Tibial artery (tissue), 4 donors: ENCODE data around the gene ACHE.
"Not testable (repeated sequence)": the region's sequence is repeated elsewhere in the genome, so short reads cannot be mapped to it uniquely, and the experiment has no call there.

Source experiments
- DNase-seq, 2 donors: peaks; one replicate each; pipeline ENCODE4 v3.0.0-alpha.2; 2019
- H3K27ac ChIP-seq, 2 donors: fragments of 200-600 bp; sonication (generic) in 1 of 2; 1 replicate in 1 of 2; 2 replicates in 1 of 2; pipeline ENCODE4 v1.5.1; 2018 to 2019; ENCODE audit warnings: mild to moderate bottlenecking in 1 of 2
- H3K27me3 ChIP-seq, 2 donors: fragments of 200-600 bp; sonication (generic) in 1 of 2; one replicate each; pipeline versions ENCODE4 v1.5.1 to v1.6.0; 2016 to 2019
- H3K36me3 ChIP-seq, 3 donors: fragments of 200-600 bp; sonication (generic) in 2 of 3; one replicate each; pipeline ENCODE4 v1.5.1; 2016 to 2019; ENCODE audit warnings: mild to moderate bottlenecking in 2 of 3
- H3K4me1 ChIP-seq, 4 donors: fragments of 200-600 bp; sonication (generic) in 2 of 4; 1 replicate in 3 of 4; 2 replicates in 1 of 4; pipeline ENCODE4 v1.5.1; 2016 to 2019
- H3K4me3 ChIP-seq, 2 donors: fragments of 200-600 bp; sonication (generic) in 1 of 2; 1 replicate in 1 of 2; 2 replicates in 1 of 2; pipeline ENCODE4 v1.5.1; 2018 to 2019; ENCODE audit warnings: mild to moderate bottlenecking in 2 of 2
- H3K9me3 ChIP-seq, 3 donors: fragments of 200-600 bp; sonication (generic) in 1 of 3; one replicate each; pipeline ENCODE4 v1.5.1; 2016 to 2019
- CTCF ChIP-seq, 2 experiments: fragments of 200-600 bp in 1 of 2; fragments of 450-650 bp in 1 of 2; IDR thresholded peaks; one replicate each; pipeline ENCODE4 v1.5.1; 2017 to 2019; ENCODE audit warnings: antibody characterized with exemption in 2 of 2, mild to moderate bottlenecking in 1 of 2, moderate library complexity in 1 of 2
- intact Hi-C: fragments of 100-400 bp; cut with DNase I; formaldehyde crosslinking; loops from one replicate; pipeline ENCODE4 v1.15.0; 2023; ENCODE audit warnings: low total_unique reads

ACHE gene

GRCh38 chr7:100933734-100934133 is 38.0 kb upstream of the ACHE start:
- H3K4me3 ChIP-seq, result no peak overlapping the region
- TF ChIP-seq CTCF (IDR thresholded peaks at IDR 0.05), result no peak
- H3K36me3 ChIP-seq, result no peaks in the 10 kb centered on the region
- H3K4me1 ChIP-seq, result peaks cover 0 to 4% (median 0%) of the 10 kb centered on the region in 4 donors
- no peak overlapping the region for H3K27ac ChIP-seq
- H3K27me3 ChIP-seq, result no peaks in the 10 kb centered on the region
- no peak for DNase-seq
- H3K9me3 ChIP-seq, result no peaks in the 10 kb centered on the region
- intact Hi-C loops, result no loop called here

GRCh38 chr7:100929808-100930174 is 34.1 kb upstream of the ACHE start:
- Histone ChIP-seq H3K9me3 (no peaks in the 10 kb centered on the region), H3K4me3 (no peak overlapping the region), H3K4me1 (peaks cover 0 to 4% (median 0%) of the 10 kb centered on the region in 4 donors), H3K27me3 (no peaks in the 10 kb centered on the region), H3K27ac (no peak overlapping the region), H3K36me3 (no peaks in the 10 kb centered on the region)
- TF ChIP-seq CTCF (IDR thresholded peaks at IDR 0.05), result no peak
- DNase-seq, result no peak
- intact Hi-C loops, result no loop called here

- intact Hi-C loops, H3K9me3 ChIP-seq, H3K36me3 ChIP-seq, H3K4me1 ChIP-seq, H3K27me3 ChIP-seq, H3K27ac ChIP-seq, H3K4me3 ChIP-seq, DNase-seq: not testable (repeated sequence)
These were observed 27.9 kb upstream of the ACHE start for GRCh38 chr7:100923616-100924015.

GRCh38 chr7:100921039-100921438 is 25.4 kb upstream of the ACHE start:
- peaks cover 0 to 21% of the 10 kb centered on the region in 2 donors for H3K27me3 ChIP-seq
- no peak for DNase-seq
- H3K9me3 ChIP-seq, result no peaks in the 10 kb centered on the region
- intact Hi-C loops, result no loop called here
- H3K4me3 ChIP-seq, result no peak overlapping the region
- H3K4me1 ChIP-seq, result no peaks in the 10 kb centered on the region
- no peak overlapping the region for H3K27ac ChIP-seq
- H3K36me3 ChIP-seq, result no peaks in the 10 kb centered on the region
- TF ChIP-seq CTCF (IDR thresholded peaks at IDR 0.05), result no peak

GRCh38 chr7:100919779-100920437 is 24.2 kb upstream of the ACHE start:
- intact Hi-C loops, DNase-seq, H3K4me1 ChIP-seq, H3K36me3 ChIP-seq, H3K9me3 ChIP-seq, H3K4me3 ChIP-seq, H3K27ac ChIP-seq: not testable (repeated sequence)
- peaks cover 0 to 28% of the 10 kb centered on the region in 2 donors for H3K27me3 ChIP-seq

- H3K4me3 ChIP-seq, H3K36me3 ChIP-seq, H3K4me1 ChIP-seq, H3K9me3 ChIP-seq, intact Hi-C loops, H3K27ac ChIP-seq, DNase-seq: not testable (repeated sequence)
- H3K27me3 ChIP-seq, result peaks cover 0 to 32% of the 10 kb centered on the region in 2 donors
These were observed 23.6 kb upstream of the ACHE start for GRCh38 chr7:100919335-100919734.

GRCh38 chr7:100914879-100915447 is 19.3 kb upstream of the ACHE start:
- H3K4me3 ChIP-seq, result no peak overlapping the region
- DNase-seq, result no peak
- H3K9me3 ChIP-seq, result no peaks in the 10 kb centered on the region
- intact Hi-C loops, result no loop called here
- H3K4me1 ChIP-seq, result no peaks in the 10 kb centered on the region
- no peak overlapping the region for H3K27ac ChIP-seq
- no peaks in the 10 kb centered on the region for H3K36me3 ChIP-seq
- TF ChIP-seq CTCF (IDR thresholded peaks at IDR 0.05), result no peak
- H3K27me3 ChIP-seq, result peaks cover 0 to 31% of the 10 kb centered on the region in 2 donors
